Left lung (tissue), 14 donors: ENCODE results near the gene MEI4. TPM values are rescaled to one million over a fixed set of nuclear protein-coding genes. Genes with fewer than 3 reads are reported as not detected.

Source experiments
- ATAC-seq: fragments of 200-7000 bp; cut with Tn5 transposase; one replicate; pipeline ENCODE4 v1.9.1; 2020; ENCODE audit warnings: moderate library complexity
- DNase-seq, 4 donors: peaks; one replicate each; pipeline ENCODE4 v3.0.0-alpha.2; 2013 to 2020
- H3K27ac ChIP-seq, 2 donors: fragments of 200-600 bp; sonication (generic) in 1 of 2; one replicate each; pipeline versions ENCODE4 v1.5.0 to v1.8.0; 2020 to 2021
- H3K27me3 ChIP-seq, 2 donors: fragments of 200-600 bp; sonication (generic) in 1 of 2; one replicate each; pipeline versions ENCODE4 v1.5.0 to v1.8.0; 2020 to 2021
- H3K36me3 ChIP-seq, 2 donors: fragments of 200-600 bp; sonication (generic) in 1 of 2; one replicate each; pipeline versions ENCODE4 v1.5.0 to v1.8.0; 2020 to 2021
- H3K4me1 ChIP-seq, 2 donors: fragments of 200-600 bp; one replicate each; pipeline ENCODE4 v1.8.0; 2021
- H3K4me3 ChIP-seq, 2 donors: fragments of 200-600 bp; sonication (generic) in 1 of 2; one replicate each; pipeline versions ENCODE4 v1.5.0 to v1.8.0; 2020 to 2021; ENCODE audit warnings: mild to moderate bottlenecking in 1 of 2
- H3K9me3 ChIP-seq, 2 donors: fragments of 200-600 bp; sonication (generic) in 1 of 2; one replicate each; pipeline versions ENCODE4 v1.5.0 to v1.8.0; 2020 to 2021
- intact Hi-C, 2 donors: fragments of 100-400 bp; cut with DNase I; formaldehyde crosslinking; loops; one replicate each; pipeline versions ENCODE4 v1.11.2 to v1.14.2; 2022
- long read RNA-seq, 12 donors: library from polyadenylated mRNA in 2 of 12; unstranded in 2 of 12; transcript quantifications; one replicate each; pipeline ENCODE4 v2.0.0 and lab custom pipeline, GENCODE V29; 2019 to 2026
- polyA plus RNA-seq, 6 donors: library from polyadenylated mRNA; unstranded; fragments of 120-200 nt; gene quantifications; one replicate each; pipeline ENCODE4 v1.2.1, GENCODE V29; 2013; ENCODE audit not compliant: insufficient read length in 6 of 6
- total RNA-seq, 2 donors: library from RNA; stranded (reverse); fragmentation: NEBNext Ultra II Directional; extraction: Animal tissue kit (Norgen Biotek cat#: 25700); gene quantifications; one replicate each; pipeline ENCODE4 v1.2.1, GENCODE V29; 2021
- TF ChIP-seq, protein P1 (sequence below), 2 donors: fragments of 200-600 bp; sonication (generic) in 1 of 2; IDR thresholded peaks; one replicate each; pipeline versions ENCODE4 v1.5.0 to v1.8.0; 2021; ENCODE audit warnings: antibody characterized with exemption in 2 of 2
- donor health status: DM: no; HTN: yes; CAD: no.
- donor health status: DM: no; HTN: no; CAD: no.

The MEI4 gene, protein sequence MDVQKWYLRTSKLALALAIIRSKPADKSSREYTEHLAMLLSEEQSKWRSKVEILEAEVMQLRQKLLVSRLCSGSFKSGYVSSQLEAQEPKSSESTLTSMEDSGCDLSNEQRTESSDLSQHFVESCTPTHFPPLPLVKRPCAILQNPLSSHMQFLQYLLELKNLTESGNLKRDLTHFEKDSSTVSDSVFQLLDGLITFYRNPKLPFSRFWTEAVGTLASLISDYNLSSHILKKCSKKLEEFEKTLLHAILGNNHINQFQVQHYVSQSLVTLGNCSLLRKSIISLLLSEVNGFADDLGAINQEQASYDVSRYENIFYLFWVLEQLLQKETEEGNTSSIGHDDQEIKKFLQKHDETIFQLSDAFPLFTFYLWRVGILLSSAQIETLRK
- total RNA-seq (not detected), polyA plus RNA-seq (under 1 TPM; 0.05 to 0.24 (median 0.10) TPM)
- long read RNA-seq, donor 1 = 0 reads
- long read RNA-seq, donor 2 = 0 reads
- long read RNA-seq, donor 3 = 0 reads
- long read RNA-seq, donor 4 = 0 reads
- long read RNA-seq, donor 5 = 0 reads
- long read RNA-seq, donor 6 = 0 reads
- long read RNA-seq, donor 7 = 0 reads
- long read RNA-seq, donor 8 = 0 reads
- long read RNA-seq, donor 9 = 0 reads
- long read RNA-seq, donor 10 = 0 reads
- long read RNA-seq, donor 11 = 0 reads
- long read RNA-seq, donor 12 = 0 reads

DNA sequence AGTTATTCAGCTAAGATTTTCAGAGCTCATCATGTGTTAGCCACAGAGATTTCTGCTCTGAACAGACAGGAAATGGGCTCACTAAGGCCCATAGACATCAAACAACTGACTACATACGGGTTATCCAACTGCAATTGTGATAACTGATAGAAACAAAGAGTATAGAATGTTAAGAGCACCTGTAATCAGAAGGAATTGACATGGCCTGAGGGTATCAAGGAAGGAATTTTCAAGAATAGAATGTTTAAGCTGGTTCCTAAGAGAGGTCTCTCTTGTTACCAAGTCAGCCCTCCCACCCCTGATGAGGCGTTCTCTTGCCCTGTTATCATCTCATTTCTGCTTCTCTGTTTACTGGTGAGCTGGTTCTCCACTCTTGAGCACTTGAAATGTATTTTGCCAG lies at the start of gene MEI4:
MEI4 (plus strand) TSS at position 301 of the 400 bp plus-strand sequence. CDS start 37,633 bp downstream, outside the sequence.
- Histone ChIP-seq H3K36me3 (no peaks in the 10 kb centered on the region), H3K4me1 (no peaks in the 10 kb centered on the region), H3K27ac (no peak within 1 kb of the TSS), H3K4me3 (no peak within 1 kb of the TSS), H3K9me3 (no peaks in the 10 kb centered on the region), H3K27me3 (peaks cover 0 to 9% of the 10 kb centered on the region in 2 donors)
- ATAC-seq (no peak), DNase-seq (no peak)
- TF ChIP-seq, protein P1, sequence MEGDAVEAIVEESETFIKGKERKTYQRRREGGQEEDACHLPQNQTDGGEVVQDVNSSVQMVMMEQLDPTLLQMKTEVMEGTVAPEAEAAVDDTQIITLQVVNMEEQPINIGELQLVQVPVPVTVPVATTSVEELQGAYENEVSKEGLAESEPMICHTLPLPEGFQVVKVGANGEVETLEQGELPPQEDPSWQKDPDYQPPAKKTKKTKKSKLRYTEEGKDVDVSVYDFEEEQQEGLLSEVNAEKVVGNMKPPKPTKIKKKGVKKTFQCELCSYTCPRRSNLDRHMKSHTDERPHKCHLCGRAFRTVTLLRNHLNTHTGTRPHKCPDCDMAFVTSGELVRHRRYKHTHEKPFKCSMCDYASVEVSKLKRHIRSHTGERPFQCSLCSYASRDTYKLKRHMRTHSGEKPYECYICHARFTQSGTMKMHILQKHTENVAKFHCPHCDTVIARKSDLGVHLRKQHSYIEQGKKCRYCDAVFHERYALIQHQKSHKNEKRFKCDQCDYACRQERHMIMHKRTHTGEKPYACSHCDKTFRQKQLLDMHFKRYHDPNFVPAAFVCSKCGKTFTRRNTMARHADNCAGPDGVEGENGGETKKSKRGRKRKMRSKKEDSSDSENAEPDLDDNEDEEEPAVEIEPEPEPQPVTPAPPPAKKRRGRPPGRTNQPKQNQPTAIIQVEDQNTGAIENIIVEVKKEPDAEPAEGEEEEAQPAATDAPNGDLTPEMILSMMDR (IDR thresholded peaks at IDR 0.05) = no peak
- intact Hi-C loops = no loop called here

DNA sequence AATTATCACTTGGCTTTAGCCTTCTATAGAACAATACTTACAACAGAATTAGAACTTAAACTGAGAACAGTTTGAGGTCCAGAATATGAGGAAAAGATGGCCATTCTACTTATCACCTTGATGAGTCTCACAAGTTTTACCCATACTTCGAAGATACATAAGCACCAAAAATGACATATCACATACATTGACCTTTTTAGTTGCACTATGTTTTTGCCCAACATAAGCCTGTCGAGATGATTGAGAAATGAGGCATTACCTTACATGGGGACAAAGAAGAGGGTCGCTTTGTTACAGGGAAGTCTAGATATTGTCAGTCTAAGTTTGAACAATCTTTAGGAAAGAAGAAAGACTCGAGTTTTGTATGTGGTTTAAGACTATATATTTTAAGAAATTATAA lies 48.4 kb upstream of the MEI4 start:
- H3K4me3 ChIP-seq = no peak overlapping the region
- no peak overlapping the region for H3K27ac ChIP-seq
- no peaks in the 10 kb centered on the region for H3K27me3 ChIP-seq
- H3K9me3 ChIP-seq = peaks cover 0 to 16% of the 10 kb centered on the region in 2 donors
- no peaks in the 10 kb centered on the region for H3K4me1 ChIP-seq
- DNase-seq = no peak
- intact Hi-C loops = no loop called here
- H3K36me3 ChIP-seq = no peaks in the 10 kb centered on the region
- ATAC-seq = no peak
- TF ChIP-seq, protein P1 (IDR thresholded peaks at IDR 0.05) = no peak

DNA sequence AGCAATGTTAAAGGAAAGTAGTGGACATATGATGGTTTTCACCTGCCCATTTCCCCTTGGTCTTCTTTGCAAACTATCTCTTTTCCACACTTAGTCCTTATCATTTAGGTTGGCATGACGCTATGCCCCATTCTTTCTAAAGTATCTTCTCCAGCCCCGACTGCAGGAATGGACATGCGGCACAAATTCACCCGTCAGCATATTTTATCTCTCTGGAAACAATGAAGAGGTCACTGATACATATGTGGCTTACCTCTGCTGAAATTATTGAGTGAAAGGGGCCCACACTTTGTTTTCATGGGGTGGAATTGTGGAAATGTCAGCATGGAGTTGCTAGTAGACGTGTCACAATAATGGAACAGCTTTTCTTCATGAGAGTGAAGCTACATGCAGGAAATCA lies 45.8 kb upstream of the MEI4 start:
- Histone ChIP-seq H3K36me3 (no peaks in the 10 kb centered on the region), H3K4me1 (no peaks in the 10 kb centered on the region), H3K4me3 (no peak overlapping the region), H3K27me3 (no peaks in the 10 kb centered on the region), H3K9me3 (peaks cover 0 to 13% of the 10 kb centered on the region in 2 donors), H3K27ac (no peak overlapping the region)
- intact Hi-C loops = no loop called here
- no peak for ATAC-seq
- no peak for DNase-seq
- TF ChIP-seq, protein P1 (IDR thresholded peaks at IDR 0.05) = no peak

DNA sequence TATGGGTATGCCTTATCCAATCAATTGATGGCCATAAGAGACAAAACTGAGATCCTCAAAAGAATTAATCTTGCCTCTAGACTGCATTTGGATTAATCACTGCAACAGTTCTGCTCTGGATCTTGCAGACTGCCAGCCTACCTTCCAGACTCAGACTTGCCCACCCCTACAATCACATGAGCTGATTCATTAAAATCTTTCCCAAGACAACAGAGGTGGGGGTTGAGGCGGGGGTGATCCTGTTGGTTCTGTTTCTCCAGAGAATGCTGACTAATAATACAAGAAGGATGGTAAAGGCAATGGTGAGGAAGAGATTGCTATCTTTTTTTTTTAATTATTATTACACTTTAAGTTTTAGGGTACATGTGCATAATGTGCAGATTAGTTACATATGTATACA lies 43.7 kb upstream of the MEI4 start:
- intact Hi-C loops = no loop called here
- Histone ChIP-seq H3K36me3 (no peaks in the 10 kb centered on the region), H3K4me3 (no peak overlapping the region), H3K9me3 (peaks cover 0 to 10% of the 10 kb centered on the region in 2 donors), H3K4me1 (no peaks in the 10 kb centered on the region), H3K27me3 (no peaks in the 10 kb centered on the region), H3K27ac (no peak overlapping the region)
- TF ChIP-seq, protein P1 (IDR thresholded peaks at IDR 0.05) = no peak
- no peak for ATAC-seq
- DNase-seq = no peak

DNA sequence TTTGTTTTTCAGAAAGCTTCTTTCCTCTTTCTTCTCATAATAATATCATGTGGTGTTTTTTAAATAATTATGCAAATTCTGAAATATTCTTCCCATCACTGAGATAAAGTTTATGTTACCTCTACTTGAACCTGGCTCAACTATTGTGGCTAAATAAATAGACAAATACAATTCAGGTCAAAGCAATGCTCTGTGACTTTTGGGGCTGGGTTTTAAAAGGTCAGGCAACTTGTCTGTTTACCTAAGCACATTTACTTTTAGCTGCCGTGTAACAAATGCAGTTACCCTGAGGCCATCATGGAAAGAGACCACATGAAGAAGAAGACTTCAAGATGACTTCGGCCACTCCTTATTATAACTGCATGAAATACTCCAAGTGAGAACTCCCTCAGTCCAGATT lies 33.7 kb upstream of the MEI4 start:
- Histone ChIP-seq H3K9me3 (peaks cover 0 to 5% of the 10 kb centered on the region in 2 donors), H3K36me3 (no peaks in the 10 kb centered on the region), H3K27me3 (no peaks in the 10 kb centered on the region), H3K4me1 (no peaks in the 10 kb centered on the region), H3K27ac (no peak overlapping the region), H3K4me3 (no peak overlapping the region)
- DNase-seq (no peak), ATAC-seq (no peak)
- TF ChIP-seq, protein P1 (IDR thresholded peaks at IDR 0.05) = no peak
- intact Hi-C loops = no loop called here
